Fibroblast of the aortic adventitia (primary cell): ENCODE data around the gene UBAP2L. TPM values are rescaled to one million over a fixed set of nuclear protein-coding genes. Genes with fewer than 3 reads are reported as not detected.
A peak's percentile ranks its signal among the peaks of the same experiment; 100 is the strongest.

Experiments used
- DNase-seq: peaks from one replicate; pipeline ENCODE4 v3.0.0-alpha.2; 2010; ENCODE audit warnings: low read depth
- H3K4me3 ChIP-seq: 2 replicates; pipeline ENCODE4 v1.5.1; 2011; ENCODE audit warnings: low read depth, mild to moderate bottlenecking, control low read depth, low read length, moderate library complexity
- total RNA-seq: library from RNA; depleted of rRNA; stranded (reverse); fragments of >200 nt; gene quantifications from 2 replicates; pipeline ENCODE4 v1.2.3, GENCODE V29; 2012; ENCODE audit warnings: low replicate concordance
- TF ChIP-seq, protein P1 (sequence below): IDR thresholded peaks from 2 replicates; pipeline ENCODE4 v1.5.1; 2011; ENCODE audit warnings: mild to moderate bottlenecking, low read length, control low read depth, inconsistent platforms; ENCODE audit not compliant: insufficient read depth

Gene UBAP2L
- total RNA-seq, 1 donor, result 121 TPM

DNA sequence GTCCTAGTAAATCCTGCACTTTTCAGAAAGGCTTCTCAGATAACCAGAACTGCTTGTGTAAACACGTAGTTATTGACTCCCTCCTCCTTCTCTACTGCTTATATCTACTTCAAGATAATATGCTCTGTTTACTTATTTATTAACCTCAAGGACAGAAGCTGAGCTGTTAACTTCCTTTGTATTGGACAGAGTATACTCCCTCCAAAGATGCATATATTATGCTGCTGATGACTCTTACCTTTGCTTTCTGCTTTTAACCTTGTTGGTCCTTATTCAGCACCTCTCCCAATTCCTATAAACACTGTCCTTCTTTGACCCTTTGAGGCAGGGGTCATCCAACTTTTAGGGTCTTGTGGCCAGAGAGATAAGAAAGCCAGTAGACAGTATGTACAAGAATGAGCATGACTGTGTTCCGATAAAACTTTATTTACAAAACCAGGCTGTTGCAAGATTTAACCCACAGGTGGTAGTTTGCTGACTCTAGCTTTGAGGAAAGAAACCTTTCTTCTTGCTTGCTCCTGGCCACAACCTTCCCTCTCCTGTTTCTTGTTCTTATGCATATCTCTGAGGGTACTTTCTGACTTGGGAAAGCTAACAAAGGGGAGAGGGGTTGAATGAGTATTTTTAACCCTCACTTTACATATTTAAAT, 33.8 kb upstream of the UBAP2L start:
- no peak overlapping the region for H3K4me3 ChIP-seq
- TF ChIP-seq, protein P1, sequence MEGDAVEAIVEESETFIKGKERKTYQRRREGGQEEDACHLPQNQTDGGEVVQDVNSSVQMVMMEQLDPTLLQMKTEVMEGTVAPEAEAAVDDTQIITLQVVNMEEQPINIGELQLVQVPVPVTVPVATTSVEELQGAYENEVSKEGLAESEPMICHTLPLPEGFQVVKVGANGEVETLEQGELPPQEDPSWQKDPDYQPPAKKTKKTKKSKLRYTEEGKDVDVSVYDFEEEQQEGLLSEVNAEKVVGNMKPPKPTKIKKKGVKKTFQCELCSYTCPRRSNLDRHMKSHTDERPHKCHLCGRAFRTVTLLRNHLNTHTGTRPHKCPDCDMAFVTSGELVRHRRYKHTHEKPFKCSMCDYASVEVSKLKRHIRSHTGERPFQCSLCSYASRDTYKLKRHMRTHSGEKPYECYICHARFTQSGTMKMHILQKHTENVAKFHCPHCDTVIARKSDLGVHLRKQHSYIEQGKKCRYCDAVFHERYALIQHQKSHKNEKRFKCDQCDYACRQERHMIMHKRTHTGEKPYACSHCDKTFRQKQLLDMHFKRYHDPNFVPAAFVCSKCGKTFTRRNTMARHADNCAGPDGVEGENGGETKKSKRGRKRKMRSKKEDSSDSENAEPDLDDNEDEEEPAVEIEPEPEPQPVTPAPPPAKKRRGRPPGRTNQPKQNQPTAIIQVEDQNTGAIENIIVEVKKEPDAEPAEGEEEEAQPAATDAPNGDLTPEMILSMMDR, result no peak
- DNase-seq, result no peak

DNA sequence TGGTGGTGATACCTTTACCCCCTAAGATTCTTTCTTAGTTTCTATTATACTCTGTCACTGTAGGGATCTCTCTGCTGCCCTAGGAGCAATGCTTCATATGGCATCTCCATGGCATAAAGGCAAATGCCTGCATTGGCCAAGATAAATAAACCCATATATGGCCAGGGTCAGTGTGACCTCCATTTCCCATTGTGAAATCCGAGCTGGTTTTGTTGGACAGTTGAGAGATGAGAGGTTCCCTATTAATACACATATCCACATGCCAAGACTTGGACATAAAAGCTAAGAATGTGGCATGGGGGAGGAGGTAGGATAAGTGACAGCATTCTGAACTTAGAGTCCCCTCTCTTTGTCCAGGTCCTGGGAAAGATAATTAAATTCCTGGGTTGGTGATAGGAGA, 30.2 kb upstream of the UBAP2L start:
- peak; percentile 44 for DNase-seq
- no peak overlapping the region for H3K4me3 ChIP-seq
- TF ChIP-seq, protein P1, result no peak

DNA sequence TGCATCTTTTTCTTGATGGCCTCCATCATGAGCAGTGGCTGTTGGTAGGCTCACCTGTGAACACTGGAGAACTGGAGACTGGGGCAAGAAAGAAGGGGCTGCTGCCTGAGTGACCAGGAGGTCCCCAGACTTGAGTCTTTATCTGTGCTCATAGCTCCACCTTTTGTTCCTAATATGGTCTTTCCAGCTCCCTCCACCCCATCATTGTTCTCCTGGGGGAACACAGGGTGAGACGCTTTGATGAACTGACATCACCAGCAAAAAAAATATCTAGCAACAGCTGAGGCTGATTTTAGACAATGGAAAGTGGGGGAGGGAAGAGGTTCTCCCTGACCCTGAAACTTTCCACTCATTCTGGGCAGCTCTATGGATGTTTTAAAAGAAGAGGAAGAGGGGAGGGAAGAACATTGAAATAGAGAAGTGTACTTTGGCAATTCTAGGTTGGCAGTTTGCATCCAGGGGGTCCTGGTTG, 28.7 kb upstream of the UBAP2L start, which contains the start of gene TPM3:
TSS of gene TPM3 (minus strand) at position 111 of the 472 bp plus-strand sequence. CDS start at position 29, 82 bp downstream.
- H3K4me3 ChIP-seq, result no peak within 1 kb of the TSS
- TF ChIP-seq, protein P1, result no peak
- DNase-seq, result peak; percentile 72

DNA sequence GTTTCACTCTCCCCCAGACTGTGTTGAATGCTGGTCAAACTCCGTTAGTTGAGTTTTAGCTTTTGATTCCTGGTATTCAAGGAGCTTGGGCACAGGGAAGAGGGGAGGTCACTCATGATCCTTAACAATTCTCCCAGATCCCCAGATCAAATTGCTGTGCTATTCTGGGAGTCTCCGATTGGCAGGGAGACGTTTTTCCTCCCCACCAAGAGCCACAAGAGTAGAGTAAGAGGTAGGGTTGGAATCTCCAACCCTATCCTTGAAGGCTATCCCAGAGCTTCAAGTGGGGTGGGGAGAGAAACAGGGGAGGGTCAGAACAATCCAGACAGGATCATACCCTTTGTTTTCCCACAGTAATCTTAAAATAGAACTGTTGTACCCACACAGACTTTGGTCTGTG, 28.3 kb upstream of the UBAP2L start:
- DNase-seq, result no peak
- no peak overlapping the region for H3K4me3 ChIP-seq
- TF ChIP-seq, protein P1, result no peak

DNA sequence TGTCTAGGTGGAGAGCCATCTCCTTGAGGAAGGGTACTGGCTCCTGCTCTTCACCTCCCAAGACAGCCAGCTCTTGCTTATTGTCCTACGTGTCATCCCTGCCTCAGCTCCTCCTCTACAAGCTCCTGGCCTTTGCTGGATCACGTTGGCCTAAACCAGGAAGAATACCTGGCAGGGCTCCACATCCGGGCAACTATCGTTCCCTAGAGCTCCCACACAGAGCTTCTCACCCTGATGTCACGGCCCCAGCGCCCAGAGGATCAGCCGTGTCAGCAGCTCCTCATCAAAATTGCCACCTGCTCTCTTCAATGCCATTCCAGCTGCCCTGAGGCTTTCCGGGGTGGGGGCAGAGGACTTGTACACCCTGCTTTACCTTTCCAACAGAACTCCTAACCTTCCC, 26.9 kb upstream of the UBAP2L start:
- no peak for DNase-seq
- TF ChIP-seq, protein P1, result no peak
- no peak overlapping the region for H3K4me3 ChIP-seq

DNA sequence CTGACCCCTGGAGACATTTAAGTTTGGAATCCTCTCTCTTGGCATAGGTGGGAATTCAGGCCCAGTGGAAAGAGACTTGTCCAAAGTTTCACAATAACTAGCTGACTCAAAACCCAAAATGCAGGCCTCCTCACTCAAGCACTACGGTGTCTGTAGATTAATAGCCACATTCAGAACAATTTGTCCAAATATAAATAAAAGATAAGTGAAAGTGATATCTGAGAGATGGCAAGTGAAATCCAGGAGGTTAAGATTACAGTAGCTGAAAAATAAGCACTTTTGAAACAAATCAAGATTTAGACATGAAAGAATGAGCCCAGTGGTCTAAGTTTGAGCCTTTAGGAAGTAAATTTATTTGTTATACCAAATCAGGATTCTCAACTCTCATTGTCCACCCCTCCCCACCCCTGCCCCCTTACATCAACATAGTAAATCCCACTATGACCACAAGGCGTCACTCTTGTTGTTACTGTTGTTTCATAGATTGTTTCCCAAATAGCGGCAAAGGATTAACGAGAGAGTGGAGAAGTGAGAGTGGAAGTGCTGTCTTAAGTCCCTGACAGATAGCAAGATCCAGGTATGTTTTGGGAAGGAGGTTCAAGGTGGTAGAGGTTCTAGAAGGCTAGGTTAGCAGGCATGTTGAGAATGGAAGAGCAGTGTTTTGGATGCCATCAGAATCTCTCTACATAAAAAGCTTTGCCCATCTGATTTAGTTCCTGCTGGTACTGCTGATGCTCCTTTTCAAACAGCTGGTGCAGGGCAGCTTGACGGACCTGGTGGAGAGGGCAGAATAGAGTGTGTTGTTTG, 21.8 kb upstream of the UBAP2L start:
- peak overlapping the region; percentile 28 for H3K4me3 ChIP-seq
- TF ChIP-seq, protein P1, result peak; percentile 60
- DNase-seq, result peak; percentile 79
